PC-9 (cell line): ENCODE measurements around the gene TNIK. TPM values are rescaled to one million over a fixed set of nuclear protein-coding genes. Genes with fewer than 3 reads are reported as not detected.

ENCODE experiments used
- BruUV-seq: library from RNA; stranded (reverse); fragments of 400-500 nt; replicated peaks from 2 replicates; lab custom pipeline; 2021; lab: Mats Ljungman, UMichigan
- CTCF ChIA-PET: fragments of 300-600 bp; sonication (Branson Sonifier 250); formaldehyde crosslinking; loops from one replicate; lab custom pipeline; 2022; ENCODE audit warnings: antibody characterized with exemption; lab: Charles Lee
- POLR2A ChIA-PET: fragments of 300-600 bp; sonication (Branson Sonifier 250); formaldehyde crosslinking; loops from one replicate; lab custom pipeline; 2022; ENCODE audit warnings: antibody characterized with exemption; ENCODE audit not compliant: unreplicated experiment; lab: Charles Lee
- DNase-seq, 2 experiments: peaks; one replicate each; pipeline versions ENCODE4 v3.0.0 to v3.0.0-alpha.2; 2015 to 2022; ENCODE audit warnings: mixed read lengths in 1 of 2
- H2AFZ ChIP-seq: fragments of 200-600 bp; sonication (generic); 2 replicates; pipeline ENCODE4 v1.8.1; 2017; ENCODE audit warnings: antibody characterized with exemption
- H3F3A ChIP-seq: fragments of 200-600 bp; sonication (generic); 2 replicates; pipeline ENCODE4 v1.8.1; 2017; ENCODE audit warnings: antibody characterized with exemption, mild to moderate bottlenecking, low read depth; ENCODE audit not compliant: insufficient read depth
- H3K27ac ChIP-seq: fragments of 200-600 bp; sonication (generic); 2 replicates; pipeline ENCODE4 v1.6.1; 2016; ENCODE audit warnings: mixed run types
- H3K27me3 ChIP-seq: fragments of 200-600 bp; sonication (generic); 2 replicates; pipeline ENCODE4 v1.6.1; 2016; ENCODE audit warnings: low read depth, mixed run types; ENCODE audit not compliant: insufficient read depth
- H3K36me3 ChIP-seq: fragments of 200-600 bp; sonication (generic); 2 replicates; pipeline ENCODE4 v1.6.1; 2016; ENCODE audit warnings: low read depth, mixed run types
- H3K4me1 ChIP-seq: fragments of 200-600 bp; sonication (generic); replicated peaks from 2 replicates; pipeline ENCODE4 v1.6.1; 2016; ENCODE audit warnings: mixed run types; ENCODE audit not compliant: insufficient read depth
- H3K4me2 ChIP-seq: fragments of 200-600 bp; sonication (generic); 2 replicates; pipeline ENCODE4 v1.6.1; 2017; ENCODE audit warnings: mixed run types
- H3K4me3 ChIP-seq: fragments of 200-600 bp; sonication (generic); 2 replicates; pipeline ENCODE4 v1.6.1; 2016; ENCODE audit warnings: mixed run types
- H3K79me2 ChIP-seq: fragments of 200-600 bp; sonication (generic); 2 replicates; pipeline ENCODE4 v1.6.1; 2017; ENCODE audit warnings: low read depth, mixed run types
- H3K9me2 ChIP-seq: fragments of 200-600 bp; sonication (generic); 2 replicates; pipeline ENCODE4 v1.8.1; 2017; ENCODE audit warnings: mild to moderate bottlenecking; ENCODE audit not compliant: insufficient read depth
- H3K9me3 ChIP-seq: fragments of 200-600 bp; sonication (generic); 2 replicates; pipeline ENCODE4 v1.8.1; 2016; ENCODE audit warnings: low read depth; ENCODE audit not compliant: insufficient read depth
- H4K20me1 ChIP-seq: fragments of 200-600 bp; sonication (generic); 2 replicates; pipeline ENCODE4 v1.8.1; 2017; ENCODE audit not compliant: insufficient read depth
- EZH2 ChIP-seq: fragments of 200-600 bp; sonication (generic); IDR thresholded peaks from 2 replicates; pipeline ENCODE4 v1.8.0; 2017; ENCODE audit warnings: antibody characterized with exemption, low read depth
- intact Hi-C: fragments of 100-400 bp; cut with micrococcal nuclease; formaldehyde crosslinking; loops from one replicate; pipeline ENCODE4 v1.10.0; 2022; ENCODE audit not compliant: unreplicated experiment
- total RNA-seq: library from RNA; stranded (reverse); gene quantifications from 2 replicates; pipeline ENCODE4 v1.2.3, GENCODE V29; 2021
- TF ChIP-seq, protein P1 (sequence below): fragments of 200-600 bp; sonication (generic); conservative IDR thresholded peaks from 2 replicates; pipeline ENCODE4 v1.6.1; 2017; ENCODE audit warnings: mixed run types, antibody characterized with exemption, mild to moderate bottlenecking, moderate library complexity

TNIK gene
- total RNA-seq, 1 experiment from 2014 or later = 30.7 TPM

DNA sequence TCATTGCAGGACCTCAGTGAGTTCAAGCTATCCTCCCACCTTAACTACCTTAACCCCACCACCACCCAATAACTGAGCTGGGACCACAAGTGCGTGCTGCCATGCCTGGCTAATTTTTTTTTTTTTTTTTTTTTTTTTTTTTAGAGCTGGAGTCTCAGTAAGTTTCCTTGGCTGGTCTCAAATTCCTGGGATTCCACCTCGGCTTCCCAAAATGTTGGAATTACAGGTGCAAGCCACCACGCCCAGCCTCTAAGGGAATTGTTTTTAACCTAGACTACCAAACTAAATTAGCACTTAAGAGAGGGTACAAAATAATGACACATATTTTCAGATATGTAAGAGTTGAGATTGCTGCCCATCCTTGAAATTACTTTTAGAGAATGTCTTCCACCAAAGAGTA, 4.3 kb upstream of the TNIK start:
- intact Hi-C loops = loop anchor here (5.0 to 10.0 kb wide), 4 partner anchors 103 to 500 kb away; no protein-coding TSS in a partner anchor
- Histone ChIP-seq H3F3A (peaks cover 10% of the 10 kb centered on the region; the same call in 1 of the 2 replicates), H3K9me2 (no peaks in the 10 kb centered on the region), H3K9me3 (no peaks in the 10 kb centered on the region), H4K20me1 (no peaks in the 10 kb centered on the region), H3K36me3 (no peaks in the 10 kb centered on the region), H3K27me3 (no peaks in the 10 kb centered on the region), H3K4me1 (peaks cover 22% of the 10 kb centered on the region), H3K4me2 (no peak overlapping the region), H3K79me2 (peaks cover 19% of the 10 kb centered on the region), H3K27ac (no peak overlapping the region), H2AFZ (no peak overlapping the region), H3K4me3 (no peak overlapping the region)
- no peak for DNase-seq
- BruUV-seq = no TSS peak
- TF ChIP-seq, protein P1, sequence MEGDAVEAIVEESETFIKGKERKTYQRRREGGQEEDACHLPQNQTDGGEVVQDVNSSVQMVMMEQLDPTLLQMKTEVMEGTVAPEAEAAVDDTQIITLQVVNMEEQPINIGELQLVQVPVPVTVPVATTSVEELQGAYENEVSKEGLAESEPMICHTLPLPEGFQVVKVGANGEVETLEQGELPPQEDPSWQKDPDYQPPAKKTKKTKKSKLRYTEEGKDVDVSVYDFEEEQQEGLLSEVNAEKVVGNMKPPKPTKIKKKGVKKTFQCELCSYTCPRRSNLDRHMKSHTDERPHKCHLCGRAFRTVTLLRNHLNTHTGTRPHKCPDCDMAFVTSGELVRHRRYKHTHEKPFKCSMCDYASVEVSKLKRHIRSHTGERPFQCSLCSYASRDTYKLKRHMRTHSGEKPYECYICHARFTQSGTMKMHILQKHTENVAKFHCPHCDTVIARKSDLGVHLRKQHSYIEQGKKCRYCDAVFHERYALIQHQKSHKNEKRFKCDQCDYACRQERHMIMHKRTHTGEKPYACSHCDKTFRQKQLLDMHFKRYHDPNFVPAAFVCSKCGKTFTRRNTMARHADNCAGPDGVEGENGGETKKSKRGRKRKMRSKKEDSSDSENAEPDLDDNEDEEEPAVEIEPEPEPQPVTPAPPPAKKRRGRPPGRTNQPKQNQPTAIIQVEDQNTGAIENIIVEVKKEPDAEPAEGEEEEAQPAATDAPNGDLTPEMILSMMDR = no peak
- no peak for TF ChIP-seq EZH2
- POLR2A ChIA-PET = interaction anchor here (0.7 kb wide), 1 partner anchor 361 kb away, joined by 3 read pairs; no protein-coding TSS in a partner anchor
- CTCF ChIA-PET = no interaction called here

- peak overlapping the region; percentile 50; the same call in 1 of the 2 replicates for H3K27ac ChIP-seq
- no peak for TF ChIP-seq EZH2
- TF ChIP-seq, protein P1 = no peak
- DNase-seq = peak in 1 of 2 experiments; percentile 67
- H4K20me1 ChIP-seq = no peaks in the 10 kb centered on the region
- peak overlapping the region; percentile 69; the same call in 1 of the 2 replicates for H3K4me3 ChIP-seq
- CTCF ChIA-PET = no interaction called here
- H3K4me2 ChIP-seq = peak overlapping the region; percentile 82
- H3K4me1 ChIP-seq = peaks cover 27% of the 10 kb centered on the region
- H3K27me3 ChIP-seq = no peaks in the 10 kb centered on the region
- peaks cover 42% of the 10 kb centered on the region for H3K79me2 ChIP-seq
- H3K9me3 ChIP-seq = no peaks in the 10 kb centered on the region
- H2AFZ ChIP-seq = peak overlapping the region; percentile 90; the same call in 1 of the 2 replicates
- BruUV-seq = no TSS peak
- POLR2A ChIA-PET = interaction anchor here (0.7 kb wide), 1 partner anchor 58 kb away, joined by 5 read pairs; no protein-coding TSS in a partner anchor
- no peaks in the 10 kb centered on the region for H3K36me3 ChIP-seq
- peaks cover 23% of the 10 kb centered on the region; the same call in 1 of the 2 replicates for H3F3A ChIP-seq
- intact Hi-C loops = loop anchor here (5.0 to 10.0 kb wide), 4 partner anchors 105 to 497 kb away; no protein-coding TSS in a partner anchor
- H3K9me2 ChIP-seq = no peaks in the 10 kb centered on the region
Observed at GRCh38 chr3:171462224-171462623, 2.0 kb upstream of the TNIK start.

DNA sequence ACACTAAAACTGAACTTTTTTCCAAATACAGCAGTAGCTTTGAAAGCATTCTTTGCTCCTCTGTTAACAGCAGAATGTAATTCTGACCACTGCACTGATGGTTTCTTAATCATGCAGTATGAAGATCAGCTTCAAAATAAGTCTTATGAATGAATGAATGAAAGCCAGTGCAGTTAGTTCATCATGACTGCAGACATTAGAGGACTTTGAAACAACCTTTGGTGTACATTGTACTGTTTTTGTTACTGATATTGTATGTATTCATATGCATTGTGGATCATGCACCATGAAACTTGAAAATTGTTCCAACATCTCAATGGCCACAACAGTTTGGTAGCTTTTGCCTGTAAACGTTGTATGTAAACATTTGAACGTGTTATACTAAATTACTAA, 1.3 kb upstream of the TNIK start:
- H3K4me1 ChIP-seq = peaks cover 34% of the 10 kb centered on the region
- H3K4me2 ChIP-seq = peak overlapping the region; percentile 82
- peak overlapping the region; percentile 69 for H3K4me3 ChIP-seq
- no peaks in the 10 kb centered on the region for H3K36me3 ChIP-seq
- H3F3A ChIP-seq = peaks cover 23% of the 10 kb centered on the region; the same call in 1 of the 2 replicates
- no peaks in the 10 kb centered on the region for H3K9me2 ChIP-seq
- H3K27me3 ChIP-seq = no peaks in the 10 kb centered on the region
- no peak for TF ChIP-seq EZH2
- TF ChIP-seq, protein P1 = no peak
- H2AFZ ChIP-seq = peak overlapping the region; percentile 90
- intact Hi-C loops = loop anchor here (2.0 to 10.0 kb wide), 5 partner anchors 106 to 497 kb away; no protein-coding TSS in a partner anchor
- DNase-seq = no peak
- POLR2A ChIA-PET = interaction anchor here (0.7 kb wide), 1 partner anchor 1240 kb away, joined by 6 read pairs; the partner anchor contains the start of gene PRKCI
- CTCF ChIA-PET = interaction anchor here (0.7 to 0.8 kb wide), 2 partner anchors 14 to 75 kb away, joined by 3 to 7 read pairs; no protein-coding TSS in a partner anchor
- H3K9me3 ChIP-seq = no peaks in the 10 kb centered on the region
- H3K79me2 ChIP-seq = peaks cover 49% of the 10 kb centered on the region
- no peaks in the 10 kb centered on the region for H4K20me1 ChIP-seq
- no TSS peak for BruUV-seq
- peak overlapping the region; percentile 50 for H3K27ac ChIP-seq
